ENCODE data around the gene GPR137B.
A peak's percentile ranks its signal among the peaks of the same experiment; 100 is the strongest.

The GPR137B gene

DNA sequence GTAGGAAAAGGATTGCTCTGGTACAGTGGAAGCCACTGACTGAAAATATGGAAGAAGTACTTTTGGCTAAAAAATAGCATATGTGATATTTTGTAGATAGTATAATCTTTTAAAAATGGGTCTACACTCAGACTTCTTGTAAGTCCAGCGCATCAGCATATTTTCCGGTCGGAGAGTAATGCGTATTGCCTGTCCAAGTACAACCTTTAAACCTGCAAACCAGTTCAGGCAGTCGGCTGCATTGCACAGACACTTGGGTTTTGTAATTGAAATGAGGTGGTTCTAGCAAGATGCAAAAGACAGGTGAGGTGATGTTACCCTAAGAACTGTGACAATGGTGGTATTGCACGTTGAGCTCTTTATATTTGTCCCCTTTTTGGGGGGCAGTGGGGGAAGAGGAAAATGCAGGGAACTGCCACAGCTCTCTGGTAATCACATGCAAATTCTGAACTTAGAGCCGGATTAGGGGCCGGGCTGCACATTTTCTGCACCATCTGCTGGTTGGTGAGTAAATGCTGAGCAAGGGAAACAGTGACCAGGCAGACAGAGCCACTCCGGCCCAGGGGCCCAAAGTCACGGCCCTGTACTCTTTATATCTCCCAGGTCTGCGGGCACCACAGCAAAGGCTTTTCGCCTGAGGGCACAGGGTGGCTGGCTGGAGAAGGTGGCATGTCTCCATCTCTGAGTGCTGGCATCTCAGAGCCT lies 2.3 kb downstream of the GPR137B start:
- H3K4me3 ChIP-seq (ENCODE audit: low read depth, low read length) = peak overlapping the region; percentile 28
- TF ChIP-seq, protein P1, sequence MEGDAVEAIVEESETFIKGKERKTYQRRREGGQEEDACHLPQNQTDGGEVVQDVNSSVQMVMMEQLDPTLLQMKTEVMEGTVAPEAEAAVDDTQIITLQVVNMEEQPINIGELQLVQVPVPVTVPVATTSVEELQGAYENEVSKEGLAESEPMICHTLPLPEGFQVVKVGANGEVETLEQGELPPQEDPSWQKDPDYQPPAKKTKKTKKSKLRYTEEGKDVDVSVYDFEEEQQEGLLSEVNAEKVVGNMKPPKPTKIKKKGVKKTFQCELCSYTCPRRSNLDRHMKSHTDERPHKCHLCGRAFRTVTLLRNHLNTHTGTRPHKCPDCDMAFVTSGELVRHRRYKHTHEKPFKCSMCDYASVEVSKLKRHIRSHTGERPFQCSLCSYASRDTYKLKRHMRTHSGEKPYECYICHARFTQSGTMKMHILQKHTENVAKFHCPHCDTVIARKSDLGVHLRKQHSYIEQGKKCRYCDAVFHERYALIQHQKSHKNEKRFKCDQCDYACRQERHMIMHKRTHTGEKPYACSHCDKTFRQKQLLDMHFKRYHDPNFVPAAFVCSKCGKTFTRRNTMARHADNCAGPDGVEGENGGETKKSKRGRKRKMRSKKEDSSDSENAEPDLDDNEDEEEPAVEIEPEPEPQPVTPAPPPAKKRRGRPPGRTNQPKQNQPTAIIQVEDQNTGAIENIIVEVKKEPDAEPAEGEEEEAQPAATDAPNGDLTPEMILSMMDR (IDR thresholded peaks at IDR 0.05; ENCODE audit: control insufficient read depth, extremely low read depth, insufficient read depth) = no peak
- DNase-seq (ENCODE audit: low read depth) = no peak

DNA sequence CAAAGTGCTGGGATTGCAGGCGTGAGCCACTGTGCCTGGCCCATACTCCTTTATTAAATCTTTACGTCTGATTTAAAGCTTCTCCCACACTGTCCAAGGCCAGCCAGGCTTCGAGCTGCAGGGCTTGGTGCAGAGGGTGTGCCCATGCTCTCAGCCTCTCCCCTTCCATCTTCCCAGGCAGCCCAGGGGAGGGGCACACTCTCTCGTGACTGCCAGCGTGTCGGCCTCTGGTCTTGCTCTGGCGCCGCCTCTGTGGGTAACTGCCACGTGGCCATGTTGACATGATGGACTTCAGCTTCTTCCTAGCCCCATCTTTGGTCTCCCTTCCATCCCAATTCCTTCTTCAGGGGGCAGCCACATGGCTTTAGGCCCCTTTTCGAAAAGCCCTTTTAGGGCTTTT lies 4.7 kb downstream of the GPR137B start:
- TF ChIP-seq, protein P1 (IDR thresholded peaks at IDR 0.05; ENCODE audit: control insufficient read depth, extremely low read depth, insufficient read depth) = no peak
- no peak overlapping the region for H3K4me3 ChIP-seq (ENCODE audit: low read depth, low read length)
- no peak for DNase-seq (ENCODE audit: low read depth)

GRCh38 chr1:236147521-236148469 lies 5.5 kb downstream of the GPR137B start:
- peak; percentile 62 for DNase-seq (ENCODE audit: low read depth)
- no peak overlapping the region for H3K4me3 ChIP-seq (ENCODE audit: low read depth, low read length)
- TF ChIP-seq, protein P1 (IDR thresholded peaks at IDR 0.05; ENCODE audit: control insufficient read depth, extremely low read depth, insufficient read depth) = no peak

DNA sequence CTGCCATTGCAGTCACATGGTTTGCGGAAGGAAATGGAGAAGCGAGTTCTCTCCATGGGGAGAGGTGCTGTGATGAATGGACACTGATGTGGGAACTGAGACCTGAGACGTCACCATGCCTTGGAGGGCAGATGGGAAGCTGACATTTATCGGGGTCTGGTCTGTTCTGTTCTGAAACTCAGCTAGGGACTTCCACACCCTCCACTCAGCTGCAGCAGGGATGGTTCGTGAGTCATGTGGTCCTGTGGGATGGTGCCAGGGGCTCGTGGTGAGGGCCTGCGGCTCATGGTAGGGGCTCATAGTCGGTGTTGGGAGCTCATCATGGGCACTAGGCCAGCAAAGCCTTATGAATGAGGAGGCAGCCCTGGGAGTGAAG lies 6.1 kb downstream of the GPR137B start:
- TF ChIP-seq, protein P1 (IDR thresholded peaks at IDR 0.05; ENCODE audit: control insufficient read depth, extremely low read depth, insufficient read depth) = no peak
- H3K4me3 ChIP-seq (ENCODE audit: low read depth, low read length) = no peak overlapping the region
- DNase-seq (ENCODE audit: low read depth) = no peak

DNA sequence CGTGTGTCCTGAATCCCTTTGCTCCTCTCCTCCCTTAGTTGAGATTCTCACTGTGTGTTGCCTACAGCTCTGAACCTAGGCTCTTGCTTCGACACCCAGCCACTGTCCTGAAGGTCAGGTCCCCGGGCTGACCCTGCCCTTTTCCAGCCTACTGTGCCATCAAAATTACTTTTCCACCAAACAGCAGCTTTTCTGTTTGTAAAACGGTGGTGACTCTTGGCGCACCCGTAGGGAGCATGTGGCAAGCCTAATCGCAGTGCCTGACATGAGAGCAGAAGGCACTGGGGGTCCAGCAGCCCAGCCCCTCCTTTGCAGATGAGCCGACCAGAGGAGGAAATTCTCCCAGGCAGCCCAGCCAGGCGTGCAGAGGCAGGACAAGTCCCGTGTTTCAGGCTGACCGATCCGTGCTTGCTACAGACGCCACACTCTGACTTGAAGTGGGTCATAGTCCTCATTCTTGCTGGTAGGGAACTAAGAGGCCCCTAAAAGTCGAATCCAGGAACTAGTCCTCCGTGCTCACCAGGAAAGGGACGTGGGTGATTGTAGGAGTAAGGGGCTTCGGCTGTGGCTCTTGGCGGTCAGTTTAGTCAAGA lies 6.8 kb downstream of the GPR137B start:
- H3K4me3 ChIP-seq (ENCODE audit: low read depth, low read length) = no peak overlapping the region
- TF ChIP-seq, protein P1 (IDR thresholded peaks at IDR 0.05; ENCODE audit: control insufficient read depth, extremely low read depth, insufficient read depth) = no peak
- DNase-seq (ENCODE audit: low read depth) = no peak

GRCh38 chr1:236149696-236150228 lies 7.4 kb downstream of the GPR137B start:
- DNase-seq (ENCODE audit: low read depth) = no peak

More at GRCh38 chr1:236149696-236150228, 7.4 kb downstream of the GPR137B start:
- no peak overlapping the region for H3K4me3 ChIP-seq (ENCODE audit: low read depth, low read length)
- TF ChIP-seq, protein P1 (IDR thresholded peaks at IDR 0.05; ENCODE audit: control insufficient read depth, extremely low read depth, insufficient read depth) = no peak
